Ishikawa (cell line): Measurements from ENCODE around the gene AP3D1.

Experiments
- CEBPB ChIP-seq: IDR thresholded peaks from 2 replicates; pipeline ENCODE4 v1.6.1; 2012
- CREB1 ChIP-seq: IDR thresholded peaks from 2 replicates; pipeline ENCODE4 v1.6.1; 2012; ENCODE audit warnings: low read depth
- EGR1 ChIP-seq: IDR thresholded peaks from 2 replicates; pipeline ENCODE4 v1.6.1; 2012
- EP300 ChIP-seq: IDR thresholded peaks from 2 replicates; pipeline ENCODE4 v1.6.1; 2012; ENCODE audit warnings: borderline replicate concordance
- FOXM1 ChIP-seq: IDR thresholded peaks from 2 replicates; pipeline ENCODE4 v1.6.1; 2012; ENCODE audit warnings: low read depth, borderline replicate concordance
- MAX ChIP-seq: IDR thresholded peaks from 2 replicates; pipeline ENCODE4 v1.6.1; 2012
- NFIC ChIP-seq: IDR thresholded peaks from 2 replicates; pipeline ENCODE4 v1.6.1; 2012
- RAD21 ChIP-seq: IDR thresholded peaks from 2 replicates; pipeline ENCODE4 v1.6.1; 2012; ENCODE audit warnings: low read depth
- REST ChIP-seq: IDR thresholded peaks from 2 replicates; pipeline ENCODE4 v1.6.1; 2012; ENCODE audit warnings: low read depth, mild to moderate bottlenecking
- TAF1 ChIP-seq: IDR thresholded peaks from 2 replicates; pipeline ENCODE4 v1.6.1; 2012; ENCODE audit warnings: low read depth, mild to moderate bottlenecking
- TCF12 ChIP-seq: IDR thresholded peaks from 2 replicates; pipeline ENCODE4 v1.6.1; 2012; ENCODE audit warnings: low read depth
- TEAD4 ChIP-seq: IDR thresholded peaks from 2 replicates; pipeline ENCODE4 v1.6.1; 2012
- USF1 ChIP-seq: IDR thresholded peaks from 2 replicates; pipeline ENCODE4 v1.6.1; 2012
- YY1 ChIP-seq: IDR thresholded peaks from 2 replicates; pipeline ENCODE4 v1.6.1; 2012; ENCODE audit warnings: low read depth
- ZBTB7A ChIP-seq: IDR thresholded peaks from 2 replicates; pipeline ENCODE4 v1.6.1; 2012; ENCODE audit warnings: low read depth

AP3D1 gene

GRCh38 chr19:2168619-2169424, 17.5 kb upstream of the AP3D1 start:
- peak; percentile 56; the same call in 1 of the 2 replicates for TF ChIP-seq MAX
- no peak for TF ChIP-seq TAF1
- peak; percentile 88 for TF ChIP-seq TCF12
- TF ChIP-seq NFIC: peak; percentile 93
- TF ChIP-seq ZBTB7A: peak; percentile 51; the same call in 1 of the 2 replicates
- peak; percentile 39; the same call in 1 of the 2 replicates for TF ChIP-seq FOXM1
- no peak for TF ChIP-seq REST
- no peak for TF ChIP-seq CREB1
- TF ChIP-seq TEAD4: peak; percentile 80
- no peak for TF ChIP-seq RAD21
- TF ChIP-seq USF1: peak; percentile 50
- TF ChIP-seq CEBPB: peak; percentile 38; the same call in 1 of the 2 replicates
- TF ChIP-seq EP300: peak; percentile 83
- peak; percentile 99 for TF ChIP-seq EGR1

- no peak for TF ChIP-seq ZBTB7A
- no peak for TF ChIP-seq USF1
- no peak for TF ChIP-seq NFIC
- no peak for TF ChIP-seq CEBPB
- TF ChIP-seq TCF12: no peak
- TF ChIP-seq FOXM1: no peak
- TF ChIP-seq YY1: no peak
- TF ChIP-seq EP300: no peak
- TF ChIP-seq TAF1: no peak
- no peak for TF ChIP-seq REST
- no peak for TF ChIP-seq MAX
- TF ChIP-seq TEAD4: no peak
Observed at GRCh38 chr19:2167896-2168618, 16.7 kb upstream of the AP3D1 start.

GRCh38 chr19:2166741-2167738, 15.7 kb upstream of the AP3D1 start:
- TF ChIP-seq TCF12 (peak; percentile 26; the same call in 1 of the 2 replicates), ZBTB7A (0 out of 2 replicates have a peak, but pooled peaks have one; percentile 26), USF1 (no peak), EP300 (no peak), RAD21 (no peak), CEBPB (no peak), MAX (peak; percentile 64), NFIC (peak; percentile 57; the same call in 1 of the 2 replicates), REST (no peak), CREB1 (no peak), TEAD4 (no peak)
